Activated gamma-delta T cell (primary cell): ENCODE measurements around the gene ILDR1.

ENCODE experiments used
- DNase-seq: peaks from one replicate; lab custom pipeline; 2025; lab: John Stamatoyannopoulos, UW

Gene ILDR1

GRCh38 chr3:121992601-121993560, 29.2 kb downstream of the ILDR1 start:
- no peak for DNase-seq

GRCh38 chr3:121989943-121990342, 32.1 kb downstream of the ILDR1 start:
- no peak for DNase-seq

- no peak for DNase-seq
These were observed 33.9 kb downstream of the ILDR1 start for GRCh38 chr3:121988146-121988545.

DNA sequence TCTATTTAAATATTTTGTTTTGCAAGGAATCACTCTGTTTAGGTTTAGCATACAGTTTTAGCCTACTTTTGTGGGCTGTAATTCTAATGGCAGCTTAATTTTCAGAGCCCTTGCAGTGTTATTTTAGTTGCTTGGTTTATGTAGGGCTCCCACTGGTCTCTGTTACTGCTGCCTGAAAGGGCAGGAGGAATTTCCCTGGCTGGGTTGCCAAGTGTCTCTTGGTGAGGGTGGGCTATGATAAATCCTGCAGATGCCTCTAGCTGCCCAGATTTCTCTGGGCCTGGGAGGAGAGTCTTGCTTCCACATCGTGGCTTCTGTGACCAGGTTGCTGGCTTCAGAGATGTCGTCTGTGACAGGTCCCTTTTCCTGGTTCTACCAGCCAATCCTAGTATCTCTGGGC, 36.2 kb downstream of the ILDR1 start:
- DNase-seq: no peak

DNA sequence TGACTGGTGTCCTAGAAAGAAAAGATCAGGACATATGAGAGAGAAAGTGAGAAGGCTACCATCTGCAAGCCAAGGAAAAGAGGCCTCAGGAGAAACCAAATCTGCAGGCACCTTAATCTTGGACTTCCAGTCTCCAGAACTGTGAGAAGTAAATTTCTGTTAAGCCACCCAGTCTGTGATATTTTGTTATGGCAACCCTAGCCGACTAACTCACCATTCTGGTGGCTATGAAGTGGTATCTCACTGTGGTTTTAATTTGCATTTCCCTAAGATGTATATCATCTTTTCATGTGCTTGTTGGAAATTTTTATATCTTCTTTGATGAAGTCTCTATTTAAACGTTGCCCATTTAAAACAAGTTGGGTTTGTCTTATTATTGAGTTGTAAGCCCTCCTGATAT, 40.6 kb downstream of the ILDR1 start:
- no peak for DNase-seq

DNA sequence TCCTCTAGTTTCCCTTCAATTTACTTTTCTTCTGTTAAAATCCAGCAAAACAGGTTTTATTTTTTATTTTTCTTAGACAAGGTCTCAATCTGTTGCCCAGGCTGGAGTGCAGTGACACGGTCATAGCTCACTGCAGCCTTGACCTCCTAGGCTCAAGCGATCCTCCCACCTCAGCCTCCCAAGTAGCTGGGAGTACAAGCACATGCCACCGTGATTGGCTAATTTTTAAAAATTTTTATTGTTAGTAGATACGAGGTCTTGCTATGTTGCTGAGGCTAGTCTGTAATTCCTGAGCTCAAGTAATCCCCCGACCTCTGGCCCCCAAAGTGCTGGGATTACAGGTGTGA, 41.6 kb downstream of the ILDR1 start:
- no peak for DNase-seq

- no peak for DNase-seq
These were observed 42.2 kb downstream of the ILDR1 start for GRCh38 chr3:121979734-121980449.

DNA sequence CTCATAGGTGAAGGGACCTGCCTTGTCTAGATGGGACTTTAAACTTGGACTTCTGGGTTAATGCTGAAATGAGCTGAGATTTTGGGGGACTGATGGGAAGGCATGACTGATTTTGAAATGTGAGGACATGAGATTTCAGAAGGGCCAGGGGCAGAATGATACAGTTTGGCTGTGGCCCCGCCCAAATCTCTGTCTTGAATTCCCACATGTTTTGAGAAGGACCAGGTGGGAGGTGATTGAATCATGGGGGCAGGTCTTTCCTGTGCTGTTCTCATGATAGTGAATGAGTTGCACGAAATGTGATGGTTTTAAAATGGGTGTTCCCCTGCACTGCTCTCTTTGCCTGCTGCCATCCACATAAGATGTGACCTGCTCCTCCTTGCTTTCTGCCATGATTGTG, 42.8 kb downstream of the ILDR1 start:
- no peak for DNase-seq

DNA sequence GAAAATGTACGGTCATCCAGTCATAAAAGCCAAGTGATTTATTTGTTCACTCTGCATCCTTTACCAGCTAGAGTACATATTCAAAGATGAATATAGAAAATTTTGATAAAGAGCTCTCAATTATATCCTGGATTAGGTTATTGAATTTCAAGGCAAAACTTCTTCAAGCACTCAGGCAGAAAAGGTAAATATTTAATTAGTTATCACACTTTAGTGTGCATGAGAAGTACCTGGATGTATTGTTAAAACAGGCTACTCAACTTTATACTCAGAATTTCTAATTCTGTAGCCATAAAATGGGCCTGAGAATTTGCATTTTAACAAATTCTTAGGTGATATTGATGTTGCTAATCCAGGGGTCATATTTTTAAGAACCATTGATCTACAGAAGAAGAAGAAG, 45.3 kb downstream of the ILDR1 start:
- no peak for DNase-seq

GRCh38 chr3:121975702-121976302, 46.2 kb downstream of the ILDR1 start:
- no peak for DNase-seq

DNA sequence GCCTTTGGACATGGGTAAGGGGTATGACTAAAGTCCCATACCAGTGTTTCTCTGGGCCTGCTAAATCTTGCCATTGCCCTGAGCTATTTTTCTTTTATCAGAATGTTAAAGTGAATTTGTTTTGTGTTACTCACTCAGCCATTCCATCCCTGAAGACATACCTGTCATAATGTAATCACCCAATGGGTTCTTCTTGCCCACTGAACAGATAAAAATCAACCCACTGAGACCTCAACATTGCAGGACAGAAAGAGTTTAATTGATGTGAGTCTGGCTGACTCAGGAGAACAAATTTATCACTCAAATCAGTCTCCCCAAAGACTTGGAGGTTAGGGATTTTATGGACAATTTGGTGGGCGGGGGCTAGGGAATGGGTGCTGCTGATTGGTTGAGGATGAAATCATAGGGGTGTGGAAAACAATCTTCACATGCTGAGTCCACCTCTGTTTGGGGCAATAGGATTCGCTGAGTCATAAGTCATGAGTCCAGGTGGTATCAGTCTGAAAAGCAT, 47.4 kb downstream of the ILDR1 start:
- no peak for DNase-seq

DNA sequence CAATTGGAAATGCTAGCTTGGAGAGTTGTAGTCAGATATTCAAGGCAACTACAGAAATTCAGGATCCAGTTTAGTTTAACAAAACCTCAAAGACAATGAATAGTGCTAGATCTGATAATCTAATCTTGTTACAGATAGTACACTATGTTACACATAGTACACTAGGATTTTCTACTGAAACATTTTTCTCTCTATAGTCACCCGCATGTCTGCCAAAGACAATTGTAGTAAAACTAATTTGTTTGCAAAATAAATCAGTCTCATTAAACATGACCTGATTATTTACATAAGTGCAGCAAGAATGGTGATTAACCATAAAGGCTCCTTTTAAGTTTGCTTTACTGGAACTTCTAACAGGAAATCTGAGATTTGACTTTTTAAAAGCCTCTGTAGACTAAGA, 52.0 kb downstream of the ILDR1 start:
- no peak for DNase-seq

GRCh38 chr3:121969631-121970030, 52.4 kb downstream of the ILDR1 start:
- DNase-seq: no peak

DNA sequence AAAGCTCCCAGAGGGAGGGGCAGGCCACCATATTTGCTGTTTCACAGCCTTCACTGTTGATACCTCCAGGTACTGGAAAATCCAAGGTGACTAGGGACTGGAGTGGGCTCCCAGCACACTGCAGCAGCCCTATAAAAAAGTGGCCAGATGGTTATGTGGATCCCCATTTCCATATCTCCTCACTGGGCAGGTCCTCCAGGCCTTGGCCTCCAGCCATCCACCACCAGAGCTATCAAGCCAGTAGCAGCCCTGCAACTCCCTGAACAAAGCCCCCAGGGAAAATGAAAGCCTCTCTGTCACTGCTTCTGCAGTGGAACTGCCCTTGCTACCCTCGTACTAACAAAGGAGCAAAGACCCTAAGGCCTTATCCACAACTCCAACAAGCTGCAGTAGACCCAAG, 58.4 kb downstream of the ILDR1 start:
- DNase-seq: no peak

GRCh38 chr3:121962443-121962842, 59.6 kb downstream of the ILDR1 start:
- DNase-seq: no peak

- no peak for DNase-seq
These were observed 60.8 kb downstream of the ILDR1 start for GRCh38 chr3:121961283-121961682.

DNA sequence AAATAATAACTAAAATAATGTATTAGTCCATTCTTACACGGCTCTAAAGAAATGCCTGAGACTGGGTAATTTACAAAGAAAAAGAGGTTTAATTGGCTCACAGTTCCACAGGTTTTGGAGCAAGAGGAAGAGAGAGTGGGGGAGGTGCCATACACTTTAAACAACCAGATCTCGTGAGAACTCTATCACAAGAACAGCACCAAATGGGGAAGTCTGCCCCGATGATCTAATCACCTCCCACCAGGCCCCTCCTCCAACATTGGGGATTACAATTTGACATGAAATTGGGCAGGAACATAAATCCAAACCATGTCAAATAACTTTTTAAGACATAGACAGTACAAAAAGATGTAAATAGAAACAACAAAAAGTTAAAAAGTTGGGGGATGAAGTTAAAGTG, 63.2 kb downstream of the ILDR1 start:
- DNase-seq: no peak

- DNase-seq: no peak
These were observed 64.2 kb downstream of the ILDR1 start for GRCh38 chr3:121957674-121958415.

DNA sequence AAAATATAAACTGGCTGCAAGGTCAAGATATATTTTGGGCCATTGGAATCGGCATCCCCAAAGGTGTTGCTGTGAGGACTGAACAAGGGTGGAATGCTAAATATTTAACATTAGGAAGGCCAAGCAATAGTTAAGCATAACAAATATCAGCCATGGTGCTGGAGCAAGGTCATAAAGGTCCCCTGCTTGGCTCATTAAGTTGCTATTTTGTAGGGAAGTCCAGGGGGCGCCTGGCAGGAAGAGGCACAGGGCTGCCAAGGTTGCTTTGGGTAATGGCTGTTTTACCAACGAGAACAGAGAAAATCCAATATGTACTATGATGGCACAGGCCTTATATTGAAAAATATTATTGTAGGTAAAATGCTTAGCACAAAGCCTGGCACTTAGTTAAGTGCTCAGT, 65.7 kb downstream of the ILDR1 start:
- DNase-seq: no peak

DNA sequence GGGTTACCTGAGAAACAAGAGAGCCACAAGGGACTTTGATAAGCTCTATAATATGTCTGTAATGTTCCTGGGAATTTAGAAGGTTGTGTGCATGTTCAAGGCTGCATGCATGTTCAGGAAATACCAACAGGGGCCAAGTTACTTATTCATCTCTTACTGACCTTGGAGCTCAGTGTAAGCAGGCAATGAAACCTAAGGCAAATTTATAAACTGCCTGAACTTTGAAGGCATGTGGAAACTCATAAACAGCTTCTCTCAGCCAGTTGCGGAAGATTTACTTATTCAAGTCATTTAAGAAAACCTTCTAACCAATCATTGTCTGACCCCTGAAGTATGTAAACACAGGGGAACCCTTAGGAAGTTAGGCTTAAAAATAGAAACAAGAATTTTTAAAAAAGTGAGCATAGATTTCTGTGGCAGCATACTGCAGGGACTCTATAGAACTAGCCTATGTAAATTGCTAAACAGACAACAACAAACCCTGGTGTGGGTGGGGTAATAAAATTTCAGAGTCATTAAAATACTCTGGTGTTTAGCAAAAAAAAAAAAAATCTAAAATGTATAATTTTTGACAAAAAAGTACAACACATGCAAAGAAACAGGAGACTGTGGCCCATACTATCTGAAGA, 70.6 kb downstream of the ILDR1 start:
- no peak for DNase-seq

DNA sequence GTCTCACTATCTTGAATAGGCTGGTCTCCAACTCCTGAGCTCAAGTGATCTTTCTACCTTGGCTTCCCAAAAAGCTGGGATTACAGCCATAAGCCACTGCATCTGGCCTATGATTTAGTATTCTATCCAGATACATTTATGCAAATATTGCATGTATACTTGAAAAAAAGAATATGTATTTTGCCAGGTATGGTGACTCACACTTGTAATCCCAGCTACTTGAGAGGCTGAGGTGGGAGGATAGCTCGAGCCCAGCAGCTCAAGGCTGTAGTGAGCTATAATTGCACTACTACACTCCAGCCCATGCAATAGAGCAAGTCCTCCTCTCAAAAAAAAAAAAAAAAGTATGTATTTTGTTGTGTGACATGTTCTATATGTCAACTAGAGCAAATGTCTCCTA, 73.4 kb downstream of the ILDR1 start:
- no peak for DNase-seq

GRCh38 chr3:121943431-121943830, 78.6 kb downstream of the ILDR1 start:
- no peak for DNase-seq
